Right lobe of liver (tissue), 4 donors: Measurements from ENCODE around the gene FOXP4.

ENCODE experiments used
- CTCF ChIP-seq, 4 donors: fragments of 200-600 bp in 3 of 4; fragments of 450-650 bp in 1 of 4; IDR thresholded peaks; one replicate each; pipeline versions ENCODE4 v1.5.1 to v1.8.0; 2016 to 2022; ENCODE audit warnings: antibody characterized with exemption in 4 of 4, mild to moderate bottlenecking in 2 of 4
- POLR2A ChIP-seq: fragments of 450-650 bp; IDR thresholded peaks from one replicate; pipeline ENCODE4 v1.6.1; 2017; ENCODE audit warnings: antibody characterized with exemption, mild to moderate bottlenecking
- donor health status: DM: no; HTN: no; CAD: no.
- donor health status: DM: no; HTN: no; CAD: no.
- donor health status: DM: no; HTN: yes; CAD: no.

GRCh38 chr6:41642090-41642959 is 96.1 kb downstream of the FOXP4 start:
- TF ChIP-seq CTCF (IDR thresholded peaks at IDR 0.05) (no peak), POLR2A (no peak)
